BLaER1 treated with 17β-estradiol and CSF1 and Interleukin-3, amounts not matched to agents 10 nM and 100 nM (cell line): ENCODE data around the gene ADAT3.
A peak's percentile ranks its signal among the peaks of the same experiment; 100 is the strongest.
"Not testable (repeated sequence)": the region's sequence is repeated elsewhere in the genome, so short reads cannot be mapped to it uniquely, and the experiment has no call there.

Experiments used
- H3K27ac ChIP-seq, 11 experiments: shearing (Covaris generic); formaldehyde crosslinking; 2 replicates each; pipeline ENCODE4 v1.8.1; 2022
- H3K27me3 ChIP-seq, 11 experiments: shearing (Covaris generic); formaldehyde crosslinking; 2 replicates each; pipeline ENCODE4 v1.8.1; 2022
- H3K36me3 ChIP-seq, 11 experiments: shearing (Covaris generic); formaldehyde crosslinking; 2 replicates each; pipeline ENCODE4 v1.8.1; 2022
- H3K4me1 ChIP-seq, 10 experiments: shearing (Covaris generic); formaldehyde crosslinking; 2 replicates each; pipeline ENCODE4 v1.8.1; 2022
- H3K4me2 ChIP-seq, 11 experiments: shearing (Covaris generic); formaldehyde crosslinking; 2 replicates each; pipeline ENCODE4 v1.8.1; 2022
- H3K4me3 ChIP-seq, 10 experiments: shearing (Covaris generic); formaldehyde crosslinking; 2 replicates each; pipeline ENCODE4 v1.8.1; 2022
- H3K9ac ChIP-seq, 11 experiments: shearing (Covaris generic); formaldehyde crosslinking; 2 replicates each; pipeline ENCODE4 v1.8.1; 2022
- H3K9me3 ChIP-seq, 11 experiments: shearing (Covaris generic); formaldehyde crosslinking; replicated peaks in 1 of 11; 2 replicates each; pipeline ENCODE4 v1.8.1; 2022
- H4K20me1 ChIP-seq, 11 experiments: shearing (Covaris generic); formaldehyde crosslinking; 2 replicates each; pipeline ENCODE4 v1.8.1; 2022
- Cebpa-rat ChIP-seq, 11 experiments: shearing (Covaris generic); IDR thresholded peaks; 2 replicates each; pipeline ENCODE4 v1.8.1; 2022

The ADAT3 gene

GRCh38 chr19:1880611-1881392 lies 24.4 kb upstream of the ADAT3 start:
- Histone ChIP-seq H3K4me2 (peak overlapping the region in 10 of 11 experiments; percentile 29 to 97 (median 43); a peak in 17 of 22 replicates), H3K9ac (peak overlapping the region in 10 of 11 experiments; percentile 12 to 63 (median 38); a peak in 13 of 22 replicates), H4K20me1 (peaks cover 39 to 56% (median 46%) of the 10 kb centered on the region in 11 experiments), H3K36me3 (peaks cover 0 to 19% (median 11%) of the 10 kb centered on the region in 11 experiments; a peak in 13 of 22 replicates), H3K4me1 (peaks cover 42 to 56% (median 54%) of the 10 kb centered on the region in 10 experiments), H3K9me3 (no peaks in the 10 kb centered on the region), H3K27me3 (no peaks in the 10 kb centered on the region), H3K27ac (peak overlapping the region in 4 of 11 experiments; percentile 9 to 25 (median 16); a peak in 6 of 22 replicates), H3K4me3 (no peak overlapping the region; a peak in 1 of 20 replicates)
- no peak for TF ChIP-seq Cebpa-rat (IDR thresholded peaks at IDR 0.05)

GRCh38 chr19:1881393-1882088 lies 23.7 kb upstream of the ADAT3 start:
- peaks cover 0 to 19% (median 11%) of the 10 kb centered on the region in 11 experiments; a peak in 13 of 22 replicates for H3K36me3 ChIP-seq
- H3K4me1 ChIP-seq = peaks cover 43 to 58% (median 56%) of the 10 kb centered on the region in 10 experiments
- H3K27ac ChIP-seq = peak overlapping the region in 10 of 11 experiments; percentile 56 to 89 (median 82); a peak in 19 of 22 replicates
- H3K4me3 ChIP-seq = peak overlapping the region; percentile 85 to 99 (median 97); a peak in 17 of 20 replicates
- not testable (repeated sequence) for H3K9me3 ChIP-seq, H3K27me3 ChIP-seq
- peak overlapping the region; percentile 95 to 100 (median 99) for H3K4me2 ChIP-seq
- peaks cover 38 to 55% (median 45%) of the 10 kb centered on the region in 11 experiments for H4K20me1 ChIP-seq
- H3K9ac ChIP-seq = peak overlapping the region; percentile 86 to 96 (median 93)

GRCh38 chr19:1882089-1882785 lies 23.0 kb upstream of the ADAT3 start:
- Histone ChIP-seq H3K27me3 (no peaks in the 10 kb centered on the region), H3K4me3 (peak overlapping the region; percentile 85 to 99 (median 97); a peak in 19 of 20 replicates), H3K36me3 (peaks cover 0 to 19% (median 11%) of the 10 kb centered on the region in 11 experiments; a peak in 13 of 22 replicates), H3K9me3 (no peaks in the 10 kb centered on the region), H3K4me2 (peak overlapping the region; percentile 95 to 100 (median 99)), H3K4me1 (peaks cover 47 to 62% (median 60%) of the 10 kb centered on the region in 10 experiments), H4K20me1 (peaks cover 38 to 55% (median 45%) of the 10 kb centered on the region in 11 experiments), H3K9ac (peak overlapping the region; percentile 86 to 96 (median 93)), H3K27ac (peak overlapping the region; percentile 32 to 89 (median 79); a peak in 20 of 22 replicates)
- no peak for TF ChIP-seq Cebpa-rat (IDR thresholded peaks at IDR 0.05)

- Histone ChIP-seq H3K36me3 (peaks cover 0 to 19% (median 11%) of the 10 kb centered on the region in 11 experiments; a peak in 13 of 22 replicates), H3K27ac (peak overlapping the region; percentile 66 to 89 (median 84); a peak in 20 of 22 replicates), H3K9ac (peak overlapping the region; percentile 86 to 96 (median 93)), H3K9me3 (no peaks in the 10 kb centered on the region), H4K20me1 (peaks cover 38 to 55% (median 45%) of the 10 kb centered on the region in 11 experiments), H3K27me3 (no peaks in the 10 kb centered on the region), H3K4me1 (peaks cover 55 to 69% (median 64%) of the 10 kb centered on the region in 10 experiments), H3K4me3 (peak overlapping the region; percentile 85 to 99 (median 97)), H3K4me2 (peak overlapping the region; percentile 95 to 100 (median 99))
- TF ChIP-seq Cebpa-rat (IDR thresholded peaks at IDR 0.05) = no peak
Measured at GRCh38 chr19:1882786-1883692, 22.2 kb upstream of the ADAT3 start.

- Histone ChIP-seq H3K36me3 (peaks cover 0 to 19% (median 11%) of the 10 kb centered on the region in 11 experiments; a peak in 13 of 22 replicates), H4K20me1 (peaks cover 38 to 50% (median 45%) of the 10 kb centered on the region in 11 experiments), H3K4me3 (peak overlapping the region; percentile 85 to 99 (median 97)), H3K27ac (peak overlapping the region; percentile 75 to 89 (median 84); a peak in 19 of 22 replicates), H3K4me2 (peak overlapping the region; percentile 95 to 100 (median 99)), H3K9ac (peak overlapping the region; percentile 86 to 96 (median 93)), H3K4me1 (peaks cover 55 to 70% (median 64%) of the 10 kb centered on the region in 10 experiments), H3K9me3 (no peaks in the 10 kb centered on the region), H3K27me3 (no peaks in the 10 kb centered on the region)
- no peak for TF ChIP-seq Cebpa-rat (IDR thresholded peaks at IDR 0.05)
Measured at GRCh38 chr19:1883784-1884183, 21.4 kb upstream of the ADAT3 start.

- Histone ChIP-seq H3K9ac (peak overlapping the region; percentile 86 to 96 (median 93)), H3K4me2 (peak overlapping the region; percentile 95 to 100 (median 99)), H3K27me3 (no peaks in the 10 kb centered on the region), H3K27ac (peak overlapping the region; percentile 75 to 89 (median 84); a peak in 21 of 22 replicates), H3K9me3 (no peaks in the 10 kb centered on the region), H3K4me1 (peaks cover 55 to 70% (median 64%) of the 10 kb centered on the region in 10 experiments), H3K4me3 (peak overlapping the region; percentile 85 to 99 (median 97)), H3K36me3 (peaks cover 0 to 19% (median 11%) of the 10 kb centered on the region in 11 experiments; a peak in 13 of 22 replicates), H4K20me1 (peaks cover 38 to 50% (median 45%) of the 10 kb centered on the region in 11 experiments)
- no peak for TF ChIP-seq Cebpa-rat (IDR thresholded peaks at IDR 0.05)
Measured at GRCh38 chr19:1884291-1884718, 20.9 kb upstream of the ADAT3 start.

GRCh38 chr19:1884719-1885334 lies 20.4 kb upstream of the ADAT3 start:
- no peak for TF ChIP-seq Cebpa-rat (IDR thresholded peaks at IDR 0.05)
- Histone ChIP-seq H4K20me1 (peaks cover 38 to 50% (median 45%) of the 10 kb centered on the region in 11 experiments), H3K27ac (peak overlapping the region; percentile 75 to 89 (median 84)), H3K9ac (peak overlapping the region; percentile 86 to 96 (median 93)), H3K36me3 (peaks cover 0 to 18% (median 11%) of the 10 kb centered on the region in 11 experiments; a peak in 13 of 22 replicates), H3K4me3 (peak overlapping the region; percentile 85 to 99 (median 97)), H3K4me1 (peaks cover 55 to 70% (median 64%) of the 10 kb centered on the region in 10 experiments), H3K9me3 (no peaks in the 10 kb centered on the region), H3K4me2 (peak overlapping the region; percentile 95 to 100 (median 99)), H3K27me3 (no peaks in the 10 kb centered on the region)

- H3K4me1 ChIP-seq = peaks cover 53 to 64% (median 59%) of the 10 kb centered on the region in 10 experiments
- H3K27ac ChIP-seq = peak within 1 kb of the TSS; percentile 75 to 89 (median 84)
- not testable (repeated sequence) for H3K27me3 ChIP-seq, H3K9me3 ChIP-seq
- peak within 1 kb of the TSS; percentile 85 to 99 (median 97) for H3K4me3 ChIP-seq
- peaks cover 31 to 43% (median 40%) of the 10 kb centered on the region in 11 experiments for H4K20me1 ChIP-seq
- peaks cover 0 to 11% (median 5%) of the 10 kb centered on the region in 11 experiments; a peak in 13 of 22 replicates for H3K36me3 ChIP-seq
- peak within 1 kb of the TSS; percentile 86 to 96 (median 93) for H3K9ac ChIP-seq
- H3K4me2 ChIP-seq = peak within 1 kb of the TSS; percentile 95 to 100 (median 99)
Measured at GRCh38 chr19:1885398-1886119, 19.6 kb upstream of the ADAT3 start, which contains the start of gene ABHD17A. Gene ABHD17A, minus strand, starts transcription at chr19:1885496. Its CDS starts 3,930 bp downstream, at chr19:1881566.

- H3K9me3 ChIP-seq, H3K27me3 ChIP-seq, H3K4me3 ChIP-seq, H3K36me3 ChIP-seq, H3K9ac ChIP-seq: not testable (repeated sequence)
- Histone ChIP-seq H4K20me1 (peaks cover 26 to 36% (median 34%) of the 10 kb centered on the region in 11 experiments), H3K27ac (peak overlapping the region in 1 of 11 experiments; percentile 61; a peak in 1 of 22 replicates), H3K4me2 (peak overlapping the region in 9 of 11 experiments; percentile 26 to 56 (median 41); a peak in 12 of 22 replicates), H3K4me1 (peaks cover 47 to 58% (median 53%) of the 10 kb centered on the region in 10 experiments)
Measured at GRCh38 chr19:1886360-1886759, 18.8 kb upstream of the ADAT3 start.
